Esophagus muscularis mucosa (tissue), 4 donors: ENCODE results near the gene MOB3B.

Experiments used
- EP300 ChIP-seq: sonication (generic); formaldehyde crosslinking; IDR thresholded peaks from one replicate; pipeline ENCODE4 v1.6.1; 2017; ENCODE audit warnings: antibody characterized with exemption
- POLR2A ChIP-seq: fragments of 450-650 bp; IDR thresholded peaks from one replicate; pipeline ENCODE4 v1.6.1; 2017; ENCODE audit warnings: antibody characterized with exemption, moderate library complexity, mild to moderate bottlenecking, low read depth
- POLR2AphosphoS5 ChIP-seq, 2 donors: sonication (generic); formaldehyde crosslinking; IDR thresholded peaks; one replicate each; pipeline ENCODE4 v1.6.1; 2017; ENCODE audit warnings: antibody characterized with exemption in 2 of 2
- TF ChIP-seq, protein P1 (sequence below), 3 experiments: fragments of 200-600 bp in 2 of 3; fragments of 450-650 bp in 1 of 3; sonication (generic) in 2 of 3; IDR thresholded peaks; one replicate each; pipeline ENCODE4 v1.5.1; 2017 to 2019; ENCODE audit warnings: antibody characterized with exemption in 3 of 3, mild to moderate bottlenecking in 2 of 3, moderate library complexity in 1 of 3

DNA sequence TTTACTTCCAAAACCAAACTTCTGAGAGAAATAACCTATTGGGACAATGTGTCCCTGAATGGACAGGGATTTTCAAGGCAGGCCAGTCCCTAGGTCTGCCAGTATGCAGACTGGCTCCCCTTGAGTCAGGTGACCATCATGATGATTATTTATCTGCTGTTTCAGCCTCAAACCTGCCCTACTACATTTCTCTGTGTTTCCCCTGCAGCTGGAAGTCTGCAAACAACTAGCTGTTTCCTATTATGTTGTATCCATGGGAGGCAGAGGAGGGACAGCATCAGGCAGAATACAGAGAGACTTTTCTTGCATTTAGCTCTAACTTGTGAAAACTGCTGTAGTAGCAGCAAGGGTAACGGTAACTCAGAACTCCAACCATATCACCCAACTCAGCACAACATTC lies 41.7 kb downstream of the MOB3B start:
- TF ChIP-seq, protein P1, sequence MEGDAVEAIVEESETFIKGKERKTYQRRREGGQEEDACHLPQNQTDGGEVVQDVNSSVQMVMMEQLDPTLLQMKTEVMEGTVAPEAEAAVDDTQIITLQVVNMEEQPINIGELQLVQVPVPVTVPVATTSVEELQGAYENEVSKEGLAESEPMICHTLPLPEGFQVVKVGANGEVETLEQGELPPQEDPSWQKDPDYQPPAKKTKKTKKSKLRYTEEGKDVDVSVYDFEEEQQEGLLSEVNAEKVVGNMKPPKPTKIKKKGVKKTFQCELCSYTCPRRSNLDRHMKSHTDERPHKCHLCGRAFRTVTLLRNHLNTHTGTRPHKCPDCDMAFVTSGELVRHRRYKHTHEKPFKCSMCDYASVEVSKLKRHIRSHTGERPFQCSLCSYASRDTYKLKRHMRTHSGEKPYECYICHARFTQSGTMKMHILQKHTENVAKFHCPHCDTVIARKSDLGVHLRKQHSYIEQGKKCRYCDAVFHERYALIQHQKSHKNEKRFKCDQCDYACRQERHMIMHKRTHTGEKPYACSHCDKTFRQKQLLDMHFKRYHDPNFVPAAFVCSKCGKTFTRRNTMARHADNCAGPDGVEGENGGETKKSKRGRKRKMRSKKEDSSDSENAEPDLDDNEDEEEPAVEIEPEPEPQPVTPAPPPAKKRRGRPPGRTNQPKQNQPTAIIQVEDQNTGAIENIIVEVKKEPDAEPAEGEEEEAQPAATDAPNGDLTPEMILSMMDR (IDR thresholded peaks at IDR 0.05), result no peak
- TF ChIP-seq POLR2A (no peak), EP300 (no peak), POLR2AphosphoS5 (IDR thresholded peaks at IDR 0.05) (no peak)
